ENCODE data around the gene GSTA3.
"Not testable (repeated sequence)": the region's sequence is repeated elsewhere in the genome, so short reads cannot be mapped to it uniquely, and the experiment has no call there.

Gene GSTA3

DNA sequence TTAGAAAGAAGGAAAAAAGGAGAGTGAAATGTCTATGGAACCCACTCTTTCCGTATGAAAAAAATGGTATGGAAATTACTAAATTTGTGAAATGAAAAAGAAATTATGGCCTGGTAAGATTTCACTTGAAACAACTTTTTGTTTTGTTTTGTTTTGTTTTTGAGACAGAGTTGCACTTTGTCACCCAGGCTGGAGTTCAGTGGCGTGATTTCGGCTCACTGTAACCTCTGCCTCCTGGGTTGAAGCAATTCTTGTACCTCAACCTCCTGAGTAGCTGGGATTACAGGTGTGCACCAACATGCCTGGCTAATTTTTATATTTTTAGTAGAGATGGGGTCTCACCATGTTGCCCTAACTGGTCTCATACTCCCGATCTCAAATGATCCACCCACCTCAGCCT is 51.1 kb downstream of the GSTA3 start:
- peaks cover 31% of the 10 kb centered on the region for H3K27me3 Mint-ChIP-seq

DNA sequence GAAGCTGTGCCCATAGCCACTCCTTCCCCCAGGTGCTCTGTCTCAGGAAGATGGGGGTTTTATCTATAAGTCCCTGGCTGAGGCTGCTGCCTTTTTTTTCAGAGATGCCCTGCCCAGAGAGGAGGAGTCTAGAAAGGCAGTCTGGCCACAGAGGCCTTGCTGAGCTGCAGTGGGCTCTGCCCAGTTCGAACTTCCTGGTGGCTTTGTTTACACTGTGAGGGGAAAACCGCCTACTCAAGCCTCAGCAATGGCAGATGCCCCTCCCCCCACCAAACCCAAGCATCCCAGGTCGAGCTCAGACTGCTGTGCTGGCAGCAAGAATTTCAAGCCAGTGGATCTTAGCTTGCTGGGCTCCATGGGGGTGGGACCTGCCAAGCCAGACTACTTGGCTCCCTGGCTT is 53.4 kb downstream of the GSTA3 start:
- peaks cover 20% of the 10 kb centered on the region for H3K27me3 Mint-ChIP-seq
- H3K27ac Mint-ChIP-seq, H3K4me1 Mint-ChIP-seq, H3K36me3 Mint-ChIP-seq, H3K9me3 Mint-ChIP-seq, H3K4me3 Mint-ChIP-seq, DNase-seq, CTCF ChIA-PET: not testable (repeated sequence)

More for the DNA sequence above, 51.1 kb downstream of the GSTA3 start:
- Mint-ChIP-seq H3K4me3 (no peak overlapping the region), H3K27ac (no peak overlapping the region), H3K9me3 (no peaks in the 10 kb centered on the region), H3K4me1 (no peaks in the 10 kb centered on the region), H3K36me3 (no peaks in the 10 kb centered on the region)
- CTCF ChIA-PET = no interaction called here
- DNase-seq = no peak

GRCh38 chr6:52849137-52849536 is 60.4 kb downstream of the GSTA3 start:
- H3K36me3 Mint-ChIP-seq = no peaks in the 10 kb centered on the region
- no peak overlapping the region for H3K4me3 Mint-ChIP-seq
- no peak for DNase-seq
- H3K27ac Mint-ChIP-seq = no peak overlapping the region
- no peaks in the 10 kb centered on the region for H3K4me1 Mint-ChIP-seq
- CTCF ChIA-PET = interaction anchor here (0.9 kb wide), 1 partner anchor 149 kb away, joined by 3 read pairs; no protein-coding TSS in a partner anchor
- no peaks in the 10 kb centered on the region for H3K9me3 Mint-ChIP-seq
- H3K27me3 Mint-ChIP-seq = peaks cover 12% of the 10 kb centered on the region

All from activated naive CD4-positive, alpha-beta T cell treated with anti-CD3 and anti-CD28 coated beads, Interleukin-2, amount 10 ng/mL, durations not matched to agents 7 days and 5 days (primary cell).